SK-N-SH treated with all-trans-retinoic acid at 6 μM for 48 hours (cell line): ENCODE data around the gene NADSYN1.

Experiments used
- ATAC-seq: fragments of 200-7000 bp; cut with Tn5 transposase; 3 replicates; pipeline ENCODE4 v1.9.1; 2020; ENCODE audit warnings: mild to moderate bottlenecking, moderate library complexity
- ARNTL ChIP-seq: fragments of 450-650 bp; formaldehyde crosslinking; IDR thresholded peaks from 2 replicates; pipeline ENCODE4 v1.5.0; 2020; ENCODE audit warnings: low read depth, mild to moderate bottlenecking, moderate library complexity, borderline replicate concordance
- BACH2 ChIP-seq: fragments of 250-450 bp; sonication (Bioruptor Pico); IDR thresholded peaks from 2 replicates; pipeline ENCODE4 v1.9.0; 2021; ENCODE audit warnings: mild to moderate bottlenecking, borderline replicate concordance
- CSDC2 ChIP-seq: fragments of 250-450 bp; sonication (Bioruptor Pico); IDR thresholded peaks from 2 replicates; pipeline ENCODE4 v1.5.0; 2020; ENCODE audit warnings: mild to moderate bottlenecking, moderate library complexity
- CSRNP3 ChIP-seq: fragments of 250-450 bp; sonication (Bioruptor Pico); IDR thresholded peaks from 2 replicates; pipeline ENCODE4 v1.5.1; 2021; ENCODE audit warnings: mild to moderate bottlenecking, moderate library complexity
- ESRRG ChIP-seq: fragments of 250-450 bp; sonication (Bioruptor Pico); IDR thresholded peaks from 2 replicates; pipeline ENCODE4 v1.6.1; 2021; ENCODE audit warnings: mild to moderate bottlenecking
- ISL1 ChIP-seq: fragments of 250-450 bp; sonication (Bioruptor Pico); IDR thresholded peaks from 2 replicates; pipeline ENCODE4 v2.1.2; 2022; ENCODE audit warnings: mild to moderate bottlenecking, moderate library complexity
- OSR1 ChIP-seq: fragments of 250-450 bp; sonication (Bioruptor Pico); IDR thresholded peaks from 2 replicates; pipeline ENCODE4 v1.8.0; 2022; ENCODE audit warnings: moderate library complexity, mild to moderate bottlenecking, inconsistent platforms
- PATZ1 ChIP-seq: fragments of 250-450 bp; sonication (Bioruptor Pico); IDR thresholded peaks from 2 replicates; pipeline ENCODE4 v1.8.0; 2020; ENCODE audit warnings: mild to moderate bottlenecking, moderate library complexity, borderline replicate concordance
- POU6F1 ChIP-seq: fragments of 250-450 bp; sonication (Bioruptor Pico); IDR thresholded peaks from 2 replicates; pipeline ENCODE4 v1.8.0; 2021; ENCODE audit warnings: low read depth, mild to moderate bottlenecking, moderate library complexity, borderline replicate concordance
- PPARA ChIP-seq: fragments of 250-450 bp; sonication (Bioruptor Pico); IDR thresholded peaks from 2 replicates; pipeline ENCODE4 v1.5.0; 2020; ENCODE audit warnings: mild to moderate bottlenecking, borderline replicate concordance
- RARB ChIP-seq: fragments of 250-450 bp; sonication (Bioruptor Pico); IDR thresholded peaks from 2 replicates; pipeline ENCODE4 v1.8.0; 2021; ENCODE audit warnings: mild to moderate bottlenecking, moderate library complexity
- SNAI2 ChIP-seq: fragments of 250-450 bp; sonication (Bioruptor Pico); IDR thresholded peaks from 2 replicates; pipeline ENCODE4 v1.5.0; 2020; ENCODE audit warnings: mild to moderate bottlenecking, moderate library complexity
- TCF4 ChIP-seq: fragments of 250-450 bp; sonication (Bioruptor Pico); IDR thresholded peaks from 2 replicates; pipeline ENCODE4 v1.8.0; 2021; ENCODE audit warnings: mild to moderate bottlenecking, moderate library complexity, borderline replicate concordance
- TOX ChIP-seq: fragments of 250-450 bp; sonication (Bioruptor Pico); IDR thresholded peaks from 2 replicates; pipeline ENCODE4 v1.8.0; 2021; ENCODE audit warnings: mild to moderate bottlenecking, moderate library complexity, borderline replicate concordance
- TSHZ2 ChIP-seq: fragments of 250-450 bp; sonication (Bioruptor Pico); IDR thresholded peaks from 2 replicates; pipeline ENCODE4 v1.5.0; 2020; ENCODE audit warnings: mild to moderate bottlenecking, moderate library complexity
- ZFP3 ChIP-seq: fragments of 250-450 bp; sonication (Bioruptor Pico); IDR thresholded peaks from 2 replicates; pipeline ENCODE4 v1.5.0; 2020; ENCODE audit warnings: mild to moderate bottlenecking, moderate library complexity
- ZFP30 ChIP-seq: fragments of 450-650 bp; formaldehyde crosslinking; IDR thresholded peaks from 2 replicates; pipeline ENCODE4 v1.5.0; 2022; ENCODE audit warnings: mild to moderate bottlenecking, moderate library complexity
- ZNF565 ChIP-seq: fragments of 450-650 bp; formaldehyde crosslinking; conservative IDR thresholded peaks from 2 replicates; pipeline ENCODE4 v1.5.0; 2020; ENCODE audit warnings: low read depth, mild to moderate bottlenecking, moderate library complexity
- ZNF70 ChIP-seq: fragments of 450-650 bp; formaldehyde crosslinking; IDR thresholded peaks from 2 replicates; pipeline ENCODE4 v1.5.0; 2020; ENCODE audit warnings: mild to moderate bottlenecking, moderate library complexity

The NADSYN1 gene

GRCh38 chr11:71426413-71426812 lies 26.6 kb upstream of the NADSYN1 start:
- no peak for ATAC-seq
- no peak for TF ChIP-seq RARB (CRISPR knock-in tag)
- TF ChIP-seq PATZ1 (CRISPR knock-in tag), result no peak
- TF ChIP-seq BACH2, result no peak
- no peak for TF ChIP-seq ZNF565 (CRISPR knock-in tag)
- no peak for TF ChIP-seq ZFP30
- no peak for TF ChIP-seq PPARA (CRISPR knock-in tag)
- TF ChIP-seq ESRRG, result no peak

GRCh38 chr11:71428861-71429435 lies 24.1 kb upstream of the NADSYN1 start:
- ATAC-seq, result no peak
- TF ChIP-seq TSHZ2, result no peak
- TF ChIP-seq CSRNP3 (CRISPR knock-in tag), result no peak
- no peak for TF ChIP-seq ZFP30
- no peak for TF ChIP-seq ISL1 (CRISPR knock-in tag)
- no peak for TF ChIP-seq RARB (CRISPR knock-in tag)
- TF ChIP-seq CSDC2 (CRISPR knock-in tag), result no peak
- no peak for TF ChIP-seq SNAI2
- TF ChIP-seq ESRRG, result no peak
- no peak for TF ChIP-seq TCF4
- TF ChIP-seq TOX (CRISPR knock-in tag), result no peak
- TF ChIP-seq ZNF70 (CRISPR knock-in tag), result no peak
- no peak for TF ChIP-seq ARNTL
- TF ChIP-seq PATZ1 (CRISPR knock-in tag), result no peak
- no peak for TF ChIP-seq POU6F1
- TF ChIP-seq PPARA (CRISPR knock-in tag), result no peak
- TF ChIP-seq OSR1, result no peak
- no peak for TF ChIP-seq ZNF565 (CRISPR knock-in tag)
- TF ChIP-seq ZFP3, result no peak
- TF ChIP-seq, all 23 proteins: peak for 0

GRCh38 chr11:71429701-71430100 lies 23.3 kb upstream of the NADSYN1 start:
- TF ChIP-seq CSDC2 (CRISPR knock-in tag), result no peak

GRCh38 chr11:71430166-71430565 lies 22.8 kb upstream of the NADSYN1 start:
- TF ChIP-seq ZNF565 (CRISPR knock-in tag) (no peak), ZNF70 (CRISPR knock-in tag) (no peak)
- ATAC-seq, result no peak

More at GRCh38 chr11:71429701-71430100, 23.3 kb upstream of the NADSYN1 start:
- no peak for ATAC-seq
